ENCODE measurements around the gene PTPRZ1.

Gene PTPRZ1

DNA sequence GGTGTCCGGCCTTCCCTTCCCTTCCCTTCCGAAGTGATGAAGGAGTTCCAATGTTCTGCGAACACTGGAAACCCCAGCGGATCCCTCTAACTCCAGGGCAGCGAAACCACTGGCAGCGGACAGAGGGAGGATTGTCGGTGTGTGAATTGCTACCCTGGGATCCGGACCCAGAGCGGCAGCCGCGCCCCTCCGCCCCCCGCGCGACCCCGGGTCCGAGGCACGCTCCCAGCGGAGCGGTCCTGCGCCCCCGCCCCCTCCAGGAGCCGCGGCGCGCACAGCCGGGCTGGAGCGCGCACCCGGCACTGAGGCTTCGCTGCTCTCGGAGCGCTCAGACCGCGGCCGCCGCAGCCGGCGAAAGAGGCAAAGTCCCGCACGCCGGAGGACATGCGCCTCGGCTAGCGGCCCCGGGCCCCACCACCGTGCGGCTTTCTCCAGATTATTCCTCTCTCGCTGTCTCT is at the start of gene PTPRZ1:
PTPRZ1 (plus strand) TSS at position 331 of the 458 bp plus-strand sequence. CDS start 339 bp downstream, outside the sequence.
- DNase-seq = no peak

DNA sequence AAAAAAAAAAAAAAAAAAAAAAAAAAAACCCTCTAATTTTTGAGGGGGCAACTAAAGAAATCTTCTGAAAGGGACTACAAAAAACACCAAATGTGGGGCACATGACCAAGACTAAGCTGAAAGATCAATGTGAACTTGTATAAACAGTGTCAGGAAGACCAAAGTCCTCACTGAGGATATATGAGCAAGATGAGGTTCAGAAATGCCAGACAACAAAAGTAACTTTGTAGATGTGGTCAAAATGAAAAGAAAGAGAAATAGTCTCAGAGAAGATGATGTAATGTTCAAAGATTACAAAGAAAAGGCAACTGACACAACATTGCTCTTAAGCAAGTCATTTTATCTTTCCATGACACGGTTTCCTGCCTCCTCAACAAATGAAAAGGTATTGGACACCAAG is 48.7 kb upstream of the PTPRZ1 start:
- no peak for DNase-seq

DNA sequence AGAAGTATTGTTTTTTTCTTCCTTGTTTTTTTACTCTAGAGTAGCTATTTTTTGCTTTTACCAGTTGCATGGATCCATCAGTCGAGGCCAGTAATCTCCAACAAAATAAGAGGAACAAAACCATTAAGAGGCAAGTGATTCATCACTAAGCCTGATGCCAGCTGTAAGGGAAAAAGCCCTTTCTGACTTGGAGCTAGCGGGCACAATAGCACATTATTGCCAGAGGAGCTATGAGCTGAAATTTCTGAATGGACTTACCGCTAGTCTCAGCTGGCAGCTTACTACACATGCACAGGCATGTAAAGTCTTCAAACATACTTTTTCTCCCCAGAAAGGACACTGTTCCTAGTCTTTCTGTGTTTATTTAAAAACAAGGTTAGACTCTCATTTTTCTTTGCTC is 41.6 kb upstream of the PTPRZ1 start:
- DNase-seq = no peak

DNA sequence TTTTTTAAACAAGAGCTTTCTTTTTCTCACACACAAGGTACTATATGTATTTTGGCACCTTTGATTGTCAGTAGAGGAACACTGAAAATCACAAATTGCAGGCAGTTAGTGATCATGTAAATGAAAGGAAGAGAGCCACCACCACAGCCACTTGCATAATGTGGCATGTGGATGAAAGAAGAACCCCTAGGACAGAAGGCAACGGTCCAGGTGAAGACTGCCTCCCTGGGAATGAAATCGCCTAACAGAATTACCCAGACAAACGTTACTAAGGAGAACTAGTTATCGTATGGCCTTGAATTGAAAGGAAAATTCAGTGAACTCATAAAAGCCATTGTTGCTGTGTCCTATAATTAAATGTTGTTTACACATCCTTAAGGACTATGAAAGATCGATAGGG is 41.2 kb upstream of the PTPRZ1 start:
- DNase-seq = no peak

DNA sequence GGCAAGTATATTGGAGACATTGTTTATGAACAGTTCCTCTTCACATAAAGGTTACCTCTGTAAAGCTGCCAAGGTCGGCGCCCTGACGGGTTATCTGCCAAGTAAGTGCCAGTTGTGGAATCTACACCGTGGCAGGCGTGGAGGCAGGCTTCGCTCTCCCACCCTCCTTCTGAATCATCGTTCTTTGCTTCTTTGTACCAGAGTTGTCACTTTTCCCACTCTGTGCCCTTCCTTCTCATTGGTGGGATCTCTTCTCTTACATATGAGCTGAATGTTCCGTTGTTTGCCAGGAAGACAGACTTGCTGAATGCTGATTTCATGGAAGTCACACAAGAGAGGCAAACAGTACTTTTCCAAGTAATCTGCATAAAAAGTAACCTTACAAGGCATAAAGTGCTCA is 40.6 kb upstream of the PTPRZ1 start:
- DNase-seq = no peak

DNA sequence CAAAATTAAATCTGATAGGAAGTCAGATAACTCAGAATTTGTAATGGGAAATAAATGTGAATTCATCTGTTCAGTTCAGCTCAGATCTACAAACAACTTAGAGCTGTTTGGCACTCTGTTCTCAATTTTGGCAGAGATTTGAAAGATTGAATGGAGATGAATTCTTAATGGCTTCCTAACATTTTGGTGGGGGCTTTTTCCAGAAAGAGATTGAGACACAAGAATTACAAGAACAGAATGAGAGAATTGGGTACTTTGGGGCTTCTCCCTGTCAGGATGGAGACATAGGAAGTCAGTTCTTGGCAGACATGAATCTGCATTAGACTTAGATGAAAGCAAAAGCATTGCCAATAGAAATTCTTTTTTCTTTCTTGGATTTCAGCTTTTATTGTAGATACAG is 39.0 kb upstream of the PTPRZ1 start:
- DNase-seq = no peak

DNA sequence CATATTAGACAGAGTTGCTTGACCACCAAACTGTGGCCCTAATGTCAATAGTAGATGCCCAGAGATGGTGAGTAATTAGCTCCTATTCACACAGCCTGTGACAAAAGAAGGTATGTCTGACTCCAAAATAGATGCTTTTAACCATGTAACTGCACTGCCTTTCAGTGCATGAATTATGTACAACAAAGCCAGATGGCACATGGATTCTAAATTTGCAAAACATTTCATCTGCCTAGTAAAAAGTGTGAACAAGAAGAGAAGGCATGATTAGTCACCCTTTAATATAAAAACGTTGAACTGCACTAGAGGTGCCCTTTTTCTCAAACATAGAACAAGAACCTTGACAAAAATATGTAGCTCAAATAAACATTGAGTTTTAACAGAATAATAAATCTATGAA is 35.5 kb upstream of the PTPRZ1 start:
- DNase-seq = no peak

DNA sequence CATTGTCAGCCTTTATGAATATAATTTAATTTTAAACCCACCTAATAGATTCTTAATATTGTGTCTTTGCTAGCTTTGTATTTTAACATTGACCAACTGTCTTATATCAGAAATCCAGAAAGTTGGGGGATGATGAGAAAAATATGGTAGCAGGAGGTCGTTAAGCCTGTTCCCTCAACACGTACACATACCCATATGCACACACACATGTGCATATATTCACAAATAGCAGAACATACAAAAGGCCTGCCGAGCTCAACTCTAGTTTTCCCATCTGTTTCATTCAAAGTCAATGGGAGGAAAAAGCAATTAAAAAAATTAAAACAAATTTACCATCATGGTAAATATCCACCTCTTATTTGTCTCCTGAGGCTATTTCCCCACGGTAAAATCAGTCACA is 25.9 kb upstream of the PTPRZ1 start:
- no peak for DNase-seq

DNA sequence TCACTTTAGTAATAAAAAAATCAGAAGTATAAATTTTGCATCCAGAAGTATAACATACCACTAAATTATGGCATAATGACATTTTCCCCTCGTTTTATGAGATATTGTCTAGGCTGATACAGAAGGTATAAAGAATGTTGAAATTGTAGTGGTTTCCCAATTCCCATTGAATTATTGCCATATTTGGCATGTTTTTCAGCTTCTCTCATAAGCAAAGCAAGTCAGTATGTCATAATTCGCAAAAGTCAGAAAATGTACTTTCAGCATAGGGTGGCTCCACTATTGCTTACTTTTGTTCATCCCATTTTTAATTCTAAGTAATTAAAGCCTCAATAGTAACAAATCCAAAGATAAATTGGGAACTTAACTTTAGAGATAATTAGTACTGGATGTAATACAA is 19.7 kb upstream of the PTPRZ1 start:
- no peak for DNase-seq

DNA sequence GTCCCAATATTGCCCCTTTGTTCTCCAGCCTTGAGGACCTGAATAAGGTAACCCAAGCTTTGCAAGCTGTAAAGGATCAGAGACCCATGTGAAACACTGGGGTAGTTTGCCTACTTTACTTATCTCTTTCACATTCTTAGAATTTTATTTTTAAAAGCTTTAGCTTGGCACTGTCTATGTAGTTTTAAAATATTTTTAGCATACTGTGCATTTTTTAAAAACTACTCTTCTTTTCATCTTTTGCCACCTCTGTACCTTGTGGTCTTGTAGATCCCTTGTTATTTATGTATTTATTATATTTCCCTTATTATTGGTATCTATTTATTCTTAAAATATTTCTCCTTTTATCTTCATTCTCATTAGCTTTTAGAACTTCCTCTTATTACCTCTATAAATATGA is 12.0 kb upstream of the PTPRZ1 start:
- DNase-seq = no peak

DNA sequence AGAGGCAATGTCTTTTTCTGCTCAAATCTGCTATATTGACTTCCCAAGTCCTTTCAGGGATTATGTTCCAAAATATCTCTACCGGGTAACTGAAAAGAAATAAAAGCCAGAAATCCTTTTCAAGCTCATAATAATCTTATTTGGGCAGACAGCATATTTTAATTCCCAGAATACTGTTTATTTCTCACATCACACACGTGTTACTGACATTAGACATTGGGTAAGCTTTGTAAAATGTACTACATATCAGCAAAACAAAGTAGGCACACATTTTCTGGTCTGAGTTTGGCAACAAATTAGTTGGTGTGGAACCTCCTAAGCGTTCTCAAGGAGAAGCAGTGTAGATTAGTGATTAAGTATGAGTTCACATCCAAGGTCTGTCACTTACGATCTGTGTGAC is 10.4 kb upstream of the PTPRZ1 start:
- no peak for DNase-seq

DNA sequence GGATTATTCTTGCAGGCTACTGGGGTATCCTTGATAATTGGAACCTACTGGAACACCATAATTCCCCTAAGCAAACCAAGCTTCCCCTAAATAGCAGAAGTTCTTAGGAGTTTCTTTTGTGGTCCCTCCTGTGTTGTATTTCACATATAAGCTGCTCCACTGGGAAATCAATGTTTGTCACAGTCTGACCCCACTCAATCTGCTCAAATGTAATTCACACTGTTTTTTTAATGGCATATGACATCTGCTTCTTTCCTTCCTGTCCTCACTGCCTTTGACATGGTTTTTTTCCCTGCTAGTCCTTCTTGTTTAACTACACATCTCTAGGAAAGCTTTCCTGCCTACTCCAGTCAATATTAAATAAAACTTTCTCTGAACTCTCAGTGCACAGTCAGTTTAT is 1.8 kb upstream of the PTPRZ1 start:
- no peak for DNase-seq

DNA sequence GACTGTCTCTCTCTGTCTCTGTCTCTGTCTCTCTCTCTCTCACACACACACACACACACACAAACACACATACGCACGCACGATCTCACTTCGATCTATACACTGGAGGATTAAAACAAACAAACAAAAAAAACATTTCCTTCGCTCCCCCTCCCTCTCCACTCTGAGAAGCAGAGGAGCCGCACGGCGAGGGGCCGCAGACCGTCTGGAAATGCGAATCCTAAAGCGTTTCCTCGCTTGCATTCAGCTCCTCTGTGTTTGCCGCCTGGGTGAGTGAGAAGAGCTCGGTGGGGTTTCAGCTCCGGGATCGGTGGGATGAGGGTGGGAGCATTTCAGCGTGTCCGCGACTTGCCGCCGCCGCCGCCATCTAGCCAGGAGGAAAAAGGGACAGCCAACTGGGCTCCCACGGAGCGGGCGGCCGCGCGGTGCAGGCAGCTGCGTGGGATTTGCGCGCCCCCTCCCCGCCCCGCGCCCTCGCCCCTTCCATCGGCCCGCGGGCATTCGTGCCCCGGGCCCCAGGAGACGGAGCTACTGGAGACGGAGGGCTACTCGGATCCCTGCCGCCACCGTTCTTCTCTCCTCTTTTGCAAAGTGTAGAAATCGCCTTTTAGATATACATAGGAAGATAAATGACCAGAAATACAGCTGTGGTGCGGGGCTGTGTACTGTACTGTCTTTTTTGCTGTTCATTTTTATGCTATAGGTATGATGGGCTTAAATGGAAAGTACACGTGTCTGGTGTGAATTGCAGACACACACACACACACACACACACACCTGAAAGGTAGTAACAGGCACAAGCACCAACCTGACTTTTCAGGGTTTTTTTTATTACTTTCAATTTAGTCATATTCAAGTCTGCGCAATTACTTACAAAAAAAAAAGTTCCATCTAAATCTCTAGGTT is 581 bp downstream of the PTPRZ1 start:
- DNase-seq = no peak

DNA sequence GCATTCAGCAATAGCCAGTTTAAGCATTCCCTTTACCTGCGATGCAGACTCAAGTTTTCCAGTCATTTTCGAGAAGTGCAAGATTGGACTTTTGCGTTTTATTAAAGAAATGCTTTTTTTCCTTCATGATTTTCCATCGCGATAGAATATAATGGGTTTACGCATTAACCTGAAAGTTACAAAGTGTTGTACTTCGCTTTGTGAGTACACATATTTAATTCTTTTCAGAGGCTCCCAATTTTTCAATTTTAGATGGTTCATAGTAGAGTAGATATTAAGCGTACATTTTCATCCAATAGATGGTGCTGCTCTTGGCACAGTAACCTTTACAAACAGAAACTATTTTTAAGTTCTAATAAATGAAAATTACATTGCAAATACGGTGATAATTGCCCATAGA is 1.3 kb downstream of the PTPRZ1 start:
- DNase-seq = no peak

DNA sequence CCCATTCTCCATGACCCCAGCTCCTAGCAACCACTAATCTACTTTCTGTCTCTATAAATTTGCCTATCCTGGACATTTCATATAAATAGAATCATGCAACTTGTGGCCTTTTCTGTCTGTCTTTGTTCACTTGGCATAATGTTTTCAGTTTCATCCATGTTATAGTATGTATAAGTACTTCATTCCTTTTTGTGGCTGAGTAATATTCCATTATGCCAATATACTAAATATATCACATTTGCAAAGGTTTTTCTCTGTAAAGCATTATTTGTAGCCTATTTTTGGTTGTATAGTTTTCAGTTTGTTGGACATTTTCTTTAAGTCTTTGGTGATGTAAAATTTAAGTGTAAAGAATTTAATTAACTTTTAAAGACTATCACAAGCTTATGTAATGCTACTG is 2.2 kb downstream of the PTPRZ1 start:
- no peak for DNase-seq

DNA sequence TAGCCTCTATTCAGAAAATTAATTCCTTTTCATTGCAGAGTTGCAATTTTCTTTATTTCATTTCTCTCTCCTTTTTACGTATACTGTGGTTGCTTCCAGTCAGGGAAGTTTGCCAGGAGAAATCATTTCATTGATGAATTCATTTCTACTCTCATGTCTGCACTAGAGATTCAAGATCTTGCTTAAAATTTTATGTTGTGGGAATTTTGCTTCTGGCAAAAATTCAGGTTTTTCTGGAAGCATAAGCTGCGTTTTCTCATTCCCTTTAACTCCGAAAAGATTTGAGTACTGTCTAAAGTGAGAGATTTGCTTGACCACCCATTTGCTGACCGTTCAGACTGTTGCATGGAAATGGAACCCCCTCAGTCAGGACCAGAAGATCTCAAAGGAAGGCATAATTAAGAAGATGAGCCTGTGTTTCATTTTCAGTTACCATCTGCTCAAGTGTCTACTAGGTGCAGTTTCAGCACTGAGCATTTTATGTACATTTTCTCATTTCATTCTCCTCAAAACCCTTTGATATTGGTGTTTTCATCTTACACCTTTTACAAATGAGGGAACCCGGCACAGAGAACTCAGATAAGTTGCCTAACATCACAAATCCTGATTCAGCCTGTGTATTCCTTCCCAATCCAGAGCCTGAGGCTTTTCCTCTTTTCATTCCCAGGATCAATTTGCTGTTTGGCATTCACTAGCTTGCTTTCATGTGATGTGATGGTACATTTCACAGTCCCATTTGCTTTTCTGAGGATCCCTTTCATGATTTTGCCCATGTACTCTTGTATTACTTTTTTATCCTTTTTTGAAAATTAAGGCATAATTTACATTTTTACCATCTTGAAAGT is 3.9 kb downstream of the PTPRZ1 start:
- no peak for DNase-seq

DNA sequence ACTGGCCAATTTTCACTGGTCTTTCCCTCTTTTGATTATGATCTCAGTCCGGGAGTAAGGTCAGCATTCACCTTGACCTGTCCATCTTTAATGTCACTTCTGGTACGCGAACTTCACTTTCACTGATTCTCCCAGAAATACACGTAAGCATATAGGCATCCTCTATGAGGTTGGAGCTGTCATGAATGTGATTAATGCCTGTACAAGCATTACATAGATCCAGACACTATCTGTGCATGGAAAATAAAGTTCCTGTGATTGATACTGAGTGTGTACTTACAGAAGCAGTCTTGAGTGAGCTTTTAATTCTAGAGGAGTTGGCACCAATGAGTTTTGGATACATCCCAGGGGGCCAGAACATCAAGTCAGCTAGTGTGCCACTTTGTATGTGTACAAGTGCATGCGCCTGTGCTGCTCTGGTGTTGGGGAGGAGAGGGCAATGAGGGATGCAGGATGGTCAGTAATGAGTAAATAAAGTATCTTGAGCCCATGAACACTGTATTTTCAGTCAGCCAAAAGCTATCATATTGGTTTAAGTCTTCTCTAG is 6.0 kb downstream of the PTPRZ1 start:
- DNase-seq = no peak

DNA sequence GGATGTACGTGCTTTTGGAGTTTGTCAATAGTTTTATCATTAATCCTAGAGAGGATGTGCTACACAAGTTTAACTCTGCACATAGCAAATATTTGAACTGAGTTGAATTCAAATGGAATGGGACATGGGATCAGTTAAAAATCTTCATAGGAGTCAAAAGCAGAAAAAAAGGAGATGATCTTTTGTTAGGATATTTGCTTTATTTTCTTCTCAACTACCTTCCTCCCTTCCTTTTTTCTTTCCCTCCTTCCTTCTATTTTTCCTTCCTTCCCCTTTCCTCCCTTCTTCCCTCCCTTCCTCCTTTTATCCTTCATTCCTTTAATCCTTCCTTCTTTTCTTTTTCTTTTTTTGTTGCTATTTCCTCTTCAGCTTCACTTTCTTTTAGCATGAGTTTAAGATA is 6.6 kb downstream of the PTPRZ1 start:
- no peak for DNase-seq

DNA sequence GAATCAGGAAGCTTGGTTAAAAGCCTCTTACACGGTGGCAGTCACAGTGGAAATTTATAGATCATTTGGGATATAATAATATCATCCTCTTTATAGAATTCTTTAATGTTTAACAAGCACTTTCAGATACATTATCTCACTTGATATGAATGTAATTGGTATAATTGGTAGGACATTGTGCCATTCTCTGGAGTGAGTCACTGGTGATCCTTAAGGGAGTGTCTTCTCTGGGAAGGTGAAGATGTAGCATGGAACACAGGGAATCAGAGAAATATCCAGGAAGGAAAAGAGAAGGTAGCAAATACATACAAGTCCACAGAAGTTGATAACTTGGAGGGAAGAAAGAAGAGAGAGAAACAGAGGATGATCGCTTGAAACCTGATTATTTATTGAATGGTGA is 9.8 kb downstream of the PTPRZ1 start:
- no peak for DNase-seq

DNA sequence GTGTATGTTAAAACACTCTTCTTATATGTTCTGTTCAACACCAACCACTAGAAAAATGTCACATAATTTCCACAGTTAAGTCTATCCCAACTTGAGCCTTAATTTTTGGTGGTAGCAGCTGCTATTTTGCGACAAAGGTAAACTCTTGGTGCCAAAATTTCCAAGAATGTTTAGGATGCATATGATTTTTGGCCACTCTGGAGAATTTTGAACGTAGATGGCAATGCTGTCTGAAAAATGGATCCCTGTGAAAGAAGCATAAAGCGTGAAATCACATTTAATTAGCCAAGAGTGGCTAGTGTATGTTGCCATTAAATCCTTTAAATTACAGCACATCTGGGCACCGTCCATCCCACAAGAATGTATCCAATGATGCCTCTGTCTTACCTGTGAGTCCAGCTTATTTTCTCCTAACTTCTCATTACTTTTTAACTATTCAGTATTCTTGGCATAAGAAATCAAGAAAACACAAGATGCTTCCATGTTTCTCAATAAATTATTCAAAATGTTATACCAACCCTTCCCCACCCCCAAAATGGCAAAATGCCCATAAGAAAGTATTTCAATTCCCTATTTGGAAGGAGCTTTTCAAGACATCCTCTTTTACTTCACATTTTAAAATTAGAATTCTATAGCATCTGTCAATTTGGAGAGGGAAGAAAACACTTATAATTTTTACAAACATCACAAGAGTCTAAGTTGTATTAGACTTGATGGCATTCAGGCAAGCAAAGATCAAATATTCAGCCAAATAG is 12.4 kb downstream of the PTPRZ1 start:
- DNase-seq = no peak

DNA sequence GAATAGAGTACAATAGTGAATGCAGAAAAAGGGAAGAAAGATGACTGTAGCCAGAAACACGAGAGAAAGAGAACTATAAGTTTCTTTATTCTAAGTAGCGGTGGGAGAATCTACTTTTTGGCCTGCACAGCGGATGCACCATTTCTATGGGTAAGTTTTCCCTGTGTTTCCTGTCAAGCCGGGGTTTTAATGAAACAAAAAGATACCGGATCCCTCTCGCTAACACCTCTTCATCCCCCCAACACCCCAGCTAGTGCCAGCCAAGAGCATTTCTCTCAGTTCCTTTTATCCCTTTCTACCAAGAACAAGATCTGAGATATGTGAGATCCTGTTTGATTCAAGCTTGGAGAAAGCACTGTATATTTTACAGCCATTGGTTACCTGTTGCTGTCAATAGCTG is 14.7 kb downstream of the PTPRZ1 start:
- no peak for DNase-seq

DNA sequence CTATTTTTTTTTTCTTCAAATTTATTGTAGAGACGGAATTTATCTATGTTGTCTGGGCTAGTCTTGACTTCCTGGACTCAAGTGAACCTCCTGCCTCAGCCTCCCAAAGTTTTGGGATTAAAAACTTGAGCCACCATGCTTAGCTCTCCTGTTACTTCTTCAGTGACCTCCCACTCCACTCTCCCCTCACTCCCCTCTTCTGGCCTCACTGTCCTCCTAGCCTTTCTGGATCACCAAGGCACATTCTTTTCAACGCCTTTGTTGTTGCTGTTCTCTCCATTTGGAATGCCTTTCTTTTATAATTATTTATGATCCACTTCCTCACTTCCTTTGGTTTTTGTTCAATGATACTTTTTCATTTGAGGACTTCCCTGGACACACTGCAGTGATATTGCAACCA is 17.9 kb downstream of the PTPRZ1 start:
- no peak for DNase-seq

DNA sequence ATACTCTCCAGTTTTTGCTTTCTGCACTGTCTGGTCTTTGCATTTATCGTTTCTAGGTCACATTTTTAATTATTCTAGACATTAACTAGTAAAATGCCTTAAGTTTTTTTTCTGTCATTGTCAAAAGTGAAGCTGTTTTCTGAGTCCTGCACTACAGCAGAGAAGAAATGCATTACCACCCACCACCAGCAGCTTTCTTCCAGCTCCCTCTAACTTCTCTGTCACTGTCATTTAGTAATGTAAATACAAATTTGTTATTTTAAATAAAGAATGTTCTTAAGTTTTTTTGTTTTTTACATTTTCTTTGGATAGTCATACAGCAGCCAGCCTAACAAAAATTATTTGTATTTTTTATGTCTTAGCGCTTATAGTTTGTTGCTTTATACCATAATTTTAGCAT is 18.8 kb downstream of the PTPRZ1 start:
- no peak for DNase-seq
